HG03565 (cell line): ENCODE results near the gene SIX6.

Experiments used
- ATAC-seq: cut with Tn5 transposase; IDR thresholded peaks from one replicate; pipeline ENCODE4 v1.9.1; 2021; ENCODE audit warnings: mild to moderate bottlenecking, moderate library complexity; ENCODE audit not compliant: unreplicated experiment

Gene SIX6

DNA sequence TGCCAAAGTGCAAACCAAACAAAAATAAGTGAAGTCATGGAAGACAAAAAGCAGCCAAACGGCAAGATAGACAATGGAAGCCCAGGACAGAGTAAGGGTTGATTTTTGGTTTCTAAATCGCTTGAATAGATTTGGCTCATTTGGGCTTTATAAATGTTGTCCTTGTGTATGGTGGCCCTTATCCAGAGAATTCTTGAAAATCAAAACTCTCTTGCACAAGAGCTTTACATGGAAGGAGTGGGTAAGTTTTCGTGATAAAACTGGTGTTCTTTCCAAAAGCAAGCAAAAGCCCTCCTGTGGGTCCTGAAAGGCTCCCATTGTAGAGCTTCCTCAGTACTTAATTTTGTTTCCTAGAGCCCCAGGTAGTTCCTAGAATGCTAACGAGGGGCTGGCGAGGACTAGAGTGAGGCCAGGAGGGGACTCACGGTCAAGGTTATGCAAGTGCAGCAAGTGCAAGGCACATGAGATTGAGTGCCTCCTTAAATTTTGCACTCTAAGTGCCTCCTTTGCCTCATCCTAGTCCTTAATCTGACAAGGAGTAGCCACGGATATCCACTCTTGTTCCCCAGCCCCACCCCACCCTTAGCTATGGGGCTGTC is 4.1 kb downstream of the SIX6 start:
- ATAC-seq, result no peak

DNA sequence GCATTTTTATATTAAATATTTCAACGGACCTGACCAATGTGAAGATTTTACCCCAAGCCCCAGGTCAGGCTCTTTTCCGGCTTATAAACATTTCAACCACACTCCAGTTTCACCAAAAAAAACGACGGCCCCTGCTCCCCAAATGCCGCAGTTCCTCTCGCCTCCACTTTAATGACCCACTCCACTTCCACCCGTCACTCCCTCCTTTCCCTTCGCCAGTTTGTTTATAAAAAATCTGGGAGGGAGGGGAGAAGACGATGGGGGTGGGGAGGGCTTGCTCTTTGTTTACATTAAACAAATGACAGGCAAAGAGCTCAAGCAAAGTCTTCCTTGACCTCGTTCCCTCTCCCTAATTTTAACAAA is 5.4 kb downstream of the SIX6 start:
- ATAC-seq, result no peak

DNA sequence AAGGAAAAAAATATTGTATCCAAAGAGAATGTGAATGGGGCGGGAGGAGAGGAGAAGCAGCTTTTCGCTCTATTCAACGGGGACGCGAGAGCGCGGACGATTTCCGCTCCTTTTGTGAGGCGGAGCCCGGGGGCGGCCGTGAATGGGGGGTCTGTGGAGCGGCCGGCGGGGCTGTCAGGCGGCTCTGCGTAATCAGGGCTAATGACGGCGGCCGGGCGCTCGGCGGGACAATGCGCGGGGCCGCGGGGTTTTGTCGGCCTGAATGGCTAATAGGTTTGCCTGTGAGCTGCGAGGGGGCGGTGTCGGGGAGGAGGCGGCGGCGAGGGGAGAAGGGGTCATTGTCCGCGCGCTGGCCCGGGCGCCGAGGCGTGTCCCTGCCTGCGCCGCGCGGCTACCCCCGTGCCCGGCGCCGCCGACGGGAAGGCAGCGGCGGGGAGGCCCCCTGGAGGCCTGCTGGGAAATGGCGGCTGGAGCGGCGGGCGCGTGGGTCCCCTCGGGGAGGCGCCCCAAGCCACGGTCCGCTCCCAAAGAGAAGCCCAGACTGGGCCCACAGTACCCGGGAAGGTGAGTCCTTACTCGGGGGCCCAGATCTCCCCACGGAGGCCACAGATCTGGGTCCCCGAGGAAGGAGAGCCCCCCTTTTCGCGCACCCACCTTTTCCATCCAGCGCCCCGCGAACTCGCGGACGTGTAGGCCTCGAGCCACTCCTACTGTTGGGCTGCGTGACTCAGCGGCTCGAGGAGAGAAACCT is 6.0 kb downstream of the SIX6 start:
- ATAC-seq, result no peak

DNA sequence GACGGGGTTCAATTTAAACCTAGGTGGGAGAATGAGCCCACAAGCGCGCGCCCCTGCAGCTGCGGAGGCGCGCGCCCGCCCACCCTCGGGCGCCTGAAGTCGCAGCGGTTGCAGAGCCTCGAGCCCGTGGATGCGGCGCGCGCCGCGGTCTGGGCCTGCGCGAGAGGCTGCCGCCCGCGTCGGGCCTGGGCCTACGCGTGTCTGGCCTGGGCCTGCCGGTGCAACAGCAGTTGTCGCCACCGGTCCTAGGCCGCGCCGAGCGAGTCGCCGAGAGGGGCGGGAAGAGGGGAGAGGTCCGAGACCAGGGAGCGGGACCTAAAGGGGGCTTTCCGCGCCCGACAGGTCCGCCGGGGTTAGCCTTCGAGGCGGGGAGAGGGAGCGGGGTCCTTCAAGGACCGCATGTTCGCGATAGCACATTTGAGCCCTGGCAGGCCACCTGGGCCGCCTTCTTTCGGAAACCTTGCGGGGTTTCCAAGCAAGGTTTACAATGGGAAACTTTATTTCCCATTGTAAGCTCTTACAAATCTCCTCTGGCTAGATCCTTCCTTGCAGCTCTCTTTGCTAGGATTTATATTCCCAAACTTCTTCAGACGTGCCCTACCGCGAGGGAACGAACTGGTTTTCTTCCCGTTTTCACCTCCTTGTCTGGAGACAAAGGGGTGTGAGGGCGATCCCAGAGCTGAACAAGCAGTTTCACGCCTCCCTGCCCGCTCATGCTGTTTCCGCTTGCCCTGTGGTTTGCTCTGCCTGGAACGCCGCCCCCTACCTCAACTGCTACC is 6.8 kb downstream of the SIX6 start:
- ATAC-seq, result no peak

- ATAC-seq, result no peak
Measured at GRCh38 chr14:60532442-60532841, 23.5 kb downstream of the SIX6 start.

GRCh38 chr14:60537663-60538062 is 28.7 kb downstream of the SIX6 start:
- no peak for ATAC-seq

GRCh38 chr14:60544659-60545058 is 35.7 kb downstream of the SIX6 start:
- ATAC-seq, result peak; percentile 69

GRCh38 chr14:60553808-60554207 is 44.9 kb downstream of the SIX6 start:
- ATAC-seq, result no peak

DNA sequence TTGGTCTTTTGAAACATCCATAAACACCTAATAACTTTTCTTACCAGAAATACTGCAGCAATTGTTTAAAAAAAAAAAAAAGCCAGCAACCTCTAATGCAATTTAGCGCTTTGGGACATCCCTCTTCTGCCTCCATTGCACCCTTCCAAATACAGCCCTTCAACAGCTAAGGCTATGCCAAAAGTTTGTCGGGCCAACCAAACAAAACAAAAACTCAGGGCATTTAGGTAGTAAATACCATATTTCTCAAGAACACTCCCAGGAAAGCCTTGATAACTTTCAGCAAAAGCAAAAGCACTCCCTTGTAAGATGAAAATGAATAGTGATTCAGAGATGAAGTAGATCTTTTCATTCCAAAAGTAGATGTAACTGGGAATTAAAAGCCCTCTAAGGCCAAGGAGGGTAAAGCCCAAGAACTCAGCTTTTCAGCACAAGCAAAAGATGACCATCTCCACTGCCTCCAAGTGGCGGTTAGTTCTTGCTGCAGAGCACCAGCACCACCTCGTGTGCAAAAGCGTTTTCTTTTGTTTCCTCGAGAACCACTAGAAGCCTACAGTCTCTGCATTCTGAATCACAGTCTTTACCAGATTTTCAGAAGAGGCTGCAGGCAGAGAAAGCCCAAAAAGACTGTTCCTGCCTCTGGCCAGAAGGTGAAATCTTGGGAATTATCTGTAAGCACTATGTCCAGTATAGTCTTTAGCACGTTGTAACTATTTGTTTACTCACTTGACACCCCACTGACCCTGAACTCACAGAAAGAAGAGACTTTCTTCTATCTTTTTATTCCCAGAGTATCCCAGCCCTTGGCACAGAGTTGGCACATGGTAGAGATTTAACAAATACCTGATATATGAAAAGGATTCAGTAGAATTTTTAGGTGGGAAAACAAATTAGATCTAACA is 53.1 kb downstream of the SIX6 start:
- peak; percentile 68 for ATAC-seq
